Epithelial cell of prostate (primary cell): ENCODE measurements around the gene LAMC3.

Experiments used
- DNase-seq: peaks from one replicate; pipeline ENCODE4 v3.0.0-alpha.2; 2011; ENCODE audit warnings: low read depth, low spot score
- H3K27ac ChIP-seq: fragments of 450-650 bp; 2 replicates; pipeline ENCODE4 v1.5.1; 2017; ENCODE audit warnings: mild to moderate bottlenecking

The LAMC3 gene

DNA sequence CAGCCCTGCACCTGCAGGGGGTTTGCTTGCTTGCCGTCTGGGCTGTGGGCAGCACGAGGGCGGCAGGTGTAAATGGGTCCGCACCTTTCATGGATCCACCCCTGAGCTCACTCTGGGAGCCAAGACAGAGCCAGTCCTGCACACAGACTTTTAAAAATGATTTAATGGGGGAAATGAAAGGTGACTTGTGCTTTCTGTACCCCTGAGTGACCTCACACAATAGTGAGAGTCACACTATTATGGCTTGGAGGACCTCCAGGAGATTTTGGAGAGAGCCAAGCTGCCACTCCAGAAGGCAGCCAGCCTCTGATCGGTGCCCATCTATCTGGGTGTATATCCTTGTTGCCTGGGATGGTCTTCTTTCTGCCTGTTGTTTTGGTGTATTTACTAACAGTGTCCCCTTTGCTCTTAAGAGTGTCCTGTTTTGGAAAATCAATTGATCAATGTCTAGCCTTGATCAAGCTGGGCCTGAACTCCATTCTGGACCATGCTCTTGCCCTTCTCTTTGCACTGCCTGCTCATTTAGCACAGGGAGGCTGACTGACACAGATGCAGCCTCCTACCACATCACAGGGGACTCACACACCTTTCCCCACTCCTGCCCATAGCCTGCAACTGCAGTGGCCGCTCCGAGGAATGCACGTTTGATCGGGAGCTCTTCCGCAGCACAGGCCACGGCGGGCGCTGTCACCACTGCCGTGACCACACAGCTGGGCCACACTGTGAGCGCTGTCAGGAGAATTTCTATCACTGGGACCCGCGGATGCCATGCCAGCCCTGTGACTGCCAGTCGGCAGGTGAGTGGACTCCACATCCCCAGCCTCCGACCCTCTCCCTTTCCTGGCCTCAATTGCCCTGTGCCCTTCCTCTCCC lies 29.5 kb downstream of the LAMC3 start:
- DNase-seq, result no peak

DNA sequence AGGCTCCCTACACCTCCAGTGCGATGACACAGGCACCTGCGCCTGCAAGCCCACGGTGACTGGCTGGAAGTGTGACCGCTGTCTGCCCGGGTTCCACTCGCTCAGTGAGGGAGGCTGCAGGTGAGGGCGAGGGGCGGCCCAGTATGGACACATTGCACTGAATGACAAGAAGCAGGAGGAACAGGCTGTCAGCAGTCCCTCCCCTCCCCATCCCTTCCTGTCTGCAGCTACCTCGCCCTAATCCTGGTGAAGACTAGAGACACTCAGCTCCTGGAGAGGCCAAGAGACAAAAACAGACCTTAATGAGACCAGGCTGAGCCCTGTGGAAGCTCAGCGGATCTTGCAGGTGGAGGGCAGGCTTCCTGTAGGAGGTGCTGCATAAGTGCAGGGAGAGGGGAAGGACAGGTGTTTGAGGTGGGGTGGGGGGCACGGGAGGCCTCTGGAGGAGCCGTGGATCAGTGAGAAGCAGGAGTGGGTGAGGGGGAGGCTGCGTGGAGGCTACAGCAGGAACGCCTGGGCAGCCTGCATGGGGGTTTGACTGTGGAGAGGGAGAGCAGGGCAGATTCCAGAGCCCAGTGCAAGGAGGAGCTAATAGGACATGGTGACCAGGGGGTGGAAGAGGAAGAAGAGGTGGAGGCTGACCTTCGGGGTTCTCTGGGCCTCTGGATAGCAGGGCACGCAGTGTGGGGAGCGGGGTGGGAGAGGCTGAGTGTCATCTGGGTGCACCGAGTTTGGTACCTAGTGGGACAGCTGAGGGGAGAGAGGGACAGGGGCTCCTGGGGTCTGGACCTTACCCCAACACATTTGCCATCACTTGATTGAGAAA lies 30.4 kb downstream of the LAMC3 start:
- H3K27ac ChIP-seq, result no peak overlapping the region
- no peak for DNase-seq

More for the DNA sequence above, 29.5 kb downstream of the LAMC3 start:
- H3K27ac ChIP-seq, result no peak overlapping the region

DNA sequence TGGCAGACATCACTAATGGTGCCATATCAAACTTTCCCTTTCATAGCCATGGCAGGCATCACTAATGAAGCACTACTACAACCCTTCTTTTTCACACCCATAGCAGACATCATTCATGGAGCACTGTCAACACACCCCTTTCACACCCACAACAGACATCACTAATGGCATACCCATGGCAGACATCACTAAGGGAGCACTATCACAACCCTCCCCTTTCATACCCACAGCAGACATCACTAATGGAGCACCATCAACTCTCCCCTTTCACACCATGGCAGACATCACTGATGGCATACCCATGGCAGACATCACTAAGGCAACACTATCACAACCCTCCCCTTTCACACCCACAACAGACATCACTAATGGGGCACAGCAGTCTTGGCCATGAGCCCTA lies 33.7 kb downstream of the LAMC3 start:
- DNase-seq, result no peak
- H3K27ac ChIP-seq, result no peak overlapping the region

DNA sequence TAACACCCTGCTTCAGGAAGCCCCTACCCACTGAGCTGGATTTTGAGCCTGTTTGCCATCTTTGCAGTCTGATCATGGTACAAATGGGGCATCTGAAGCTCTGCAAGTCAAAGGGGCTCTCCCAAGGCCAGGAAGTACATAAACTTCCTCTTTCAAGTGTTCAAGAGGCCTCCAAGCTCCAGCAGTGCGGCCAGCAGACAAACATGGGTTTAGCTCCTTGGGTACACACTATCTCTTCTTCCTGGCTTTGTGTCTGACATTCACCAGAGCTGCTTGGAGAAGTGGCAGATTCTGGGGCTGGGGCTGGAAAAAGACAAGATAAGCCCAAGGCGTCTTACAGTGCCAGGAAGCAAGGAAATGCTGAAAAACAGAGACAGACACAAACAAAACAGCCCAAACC lies 34.1 kb downstream of the LAMC3 start:
- no peak for DNase-seq
- no peak overlapping the region for H3K27ac ChIP-seq

DNA sequence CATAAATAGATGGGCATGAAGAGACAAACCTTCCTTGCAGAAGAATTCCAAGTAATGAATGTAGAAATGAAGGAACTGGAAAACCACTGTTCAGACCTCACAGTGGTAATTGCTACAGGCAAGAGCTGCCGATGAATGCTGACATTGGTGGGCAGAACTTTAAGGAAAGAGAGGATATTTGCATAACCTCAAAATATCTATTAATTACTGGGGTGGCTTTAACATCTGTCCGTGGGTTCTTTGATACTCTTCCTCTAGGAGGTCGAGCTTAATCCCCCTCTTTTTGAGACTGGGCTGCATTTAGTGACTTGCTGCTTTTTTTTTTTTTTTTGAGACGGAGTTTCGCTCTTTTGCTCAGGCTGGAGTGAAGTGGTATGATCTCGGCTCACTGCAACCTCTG lies 34.7 kb downstream of the LAMC3 start:
- no peak overlapping the region for H3K27ac ChIP-seq
- DNase-seq, result no peak

DNA sequence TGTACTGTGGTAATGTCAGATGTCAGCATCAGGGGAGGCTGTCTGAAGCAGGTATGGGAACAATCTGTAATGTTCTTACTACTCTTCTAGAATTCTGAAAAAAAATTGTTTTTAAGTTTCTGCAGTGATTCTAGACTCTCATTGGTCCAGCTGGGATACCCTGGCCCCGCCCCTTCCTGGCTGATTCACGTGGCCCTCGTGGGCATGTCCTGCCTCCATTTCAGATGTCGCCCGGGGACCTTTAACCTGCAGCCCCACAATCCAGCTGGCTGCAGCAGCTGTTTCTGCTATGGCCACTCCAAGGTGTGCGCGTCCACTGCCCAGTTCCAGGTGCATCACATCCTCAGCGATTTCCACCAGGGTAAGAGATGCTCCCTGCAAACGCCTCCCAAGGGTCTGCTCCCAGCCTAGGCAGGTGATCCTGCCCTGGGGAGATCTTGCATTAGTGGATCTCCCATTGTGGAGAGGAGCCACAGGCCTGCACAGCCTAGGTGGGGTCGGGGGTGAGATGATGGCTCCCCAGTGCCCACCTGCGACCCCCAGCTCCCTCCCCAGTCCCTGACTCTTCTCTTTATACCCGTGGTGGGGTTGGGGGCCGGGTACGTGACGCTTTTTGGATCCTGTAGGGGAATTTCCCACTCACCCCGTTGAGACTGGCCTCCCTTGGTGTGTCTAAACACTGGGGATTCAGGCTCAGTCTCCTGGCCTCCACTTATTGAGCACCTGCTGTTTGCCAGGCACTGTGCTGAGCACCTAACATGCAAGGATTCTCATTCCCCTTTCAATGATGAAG lies 36.5 kb downstream of the LAMC3 start:
- no peak overlapping the region for H3K27ac ChIP-seq
- no peak for DNase-seq

DNA sequence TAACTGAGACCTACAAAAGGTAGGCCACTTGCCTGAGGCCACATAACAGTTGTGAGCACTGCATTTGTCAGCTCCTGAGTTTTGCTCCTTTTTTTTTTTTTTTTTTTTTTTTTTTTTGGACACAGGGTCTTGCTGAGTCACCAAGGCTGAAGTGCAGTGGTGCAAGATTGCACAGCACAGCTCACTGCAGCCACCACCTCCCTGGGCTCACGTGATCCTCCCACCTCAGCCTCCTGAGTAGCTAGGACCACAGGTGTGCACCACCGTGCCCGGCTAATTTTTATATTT lies 37.1 kb downstream of the LAMC3 start:
- DNase-seq, result no peak
- H3K27ac ChIP-seq, result no peak overlapping the region

DNA sequence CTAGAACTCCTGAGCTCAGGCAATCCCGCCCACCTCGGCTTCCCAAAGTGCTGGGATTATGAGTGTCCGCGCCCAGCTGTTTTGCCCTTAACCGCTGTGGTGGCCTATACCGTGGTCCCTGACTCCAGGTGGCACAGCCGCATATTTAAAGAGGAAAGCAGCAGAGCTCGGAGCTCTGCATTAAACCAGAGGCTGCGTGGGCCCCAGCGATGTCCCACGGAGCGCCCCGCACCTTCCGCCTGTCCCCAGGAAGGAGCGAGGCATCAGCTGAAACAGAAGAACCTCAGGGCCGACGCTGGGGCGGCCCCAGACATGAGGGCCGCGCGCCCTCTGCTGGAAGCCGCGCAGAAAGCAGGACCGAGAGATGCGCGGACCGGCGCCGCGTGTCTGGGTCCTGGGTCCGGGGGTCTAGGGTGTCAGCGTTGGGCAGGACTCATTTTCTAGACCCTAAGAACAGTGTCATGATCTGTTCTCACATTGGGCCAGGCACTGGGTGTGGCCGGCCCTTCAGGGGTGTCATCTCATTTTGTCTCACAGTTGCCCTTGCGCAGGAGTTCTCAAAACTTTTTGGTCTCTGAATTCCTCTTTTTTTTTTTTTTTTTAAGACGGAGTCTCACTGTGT lies 37.7 kb downstream of the LAMC3 start:
- no peak overlapping the region for H3K27ac ChIP-seq
- DNase-seq, result no peak

DNA sequence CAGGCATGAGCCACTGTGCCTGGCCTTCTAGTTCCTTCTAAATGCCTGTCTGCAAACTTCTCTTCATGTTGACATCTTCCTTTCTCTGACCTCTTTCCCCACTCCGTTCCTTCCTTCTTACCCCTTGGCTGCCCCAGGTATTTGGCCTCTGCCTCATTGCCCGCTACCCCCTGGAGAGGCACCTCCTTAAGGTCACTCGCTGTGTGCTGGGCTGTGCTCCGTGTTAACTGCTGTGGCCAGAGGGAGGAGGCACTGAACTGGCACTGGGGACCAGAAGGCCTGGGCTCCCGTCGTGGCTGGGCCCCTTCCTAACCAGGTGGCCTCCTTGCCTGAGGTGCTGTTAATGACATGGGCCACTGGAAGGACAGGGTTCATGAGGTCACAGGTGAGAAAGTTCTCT lies 39.4 kb downstream of the LAMC3 start:
- DNase-seq, result no peak
- H3K27ac ChIP-seq, result no peak overlapping the region

DNA sequence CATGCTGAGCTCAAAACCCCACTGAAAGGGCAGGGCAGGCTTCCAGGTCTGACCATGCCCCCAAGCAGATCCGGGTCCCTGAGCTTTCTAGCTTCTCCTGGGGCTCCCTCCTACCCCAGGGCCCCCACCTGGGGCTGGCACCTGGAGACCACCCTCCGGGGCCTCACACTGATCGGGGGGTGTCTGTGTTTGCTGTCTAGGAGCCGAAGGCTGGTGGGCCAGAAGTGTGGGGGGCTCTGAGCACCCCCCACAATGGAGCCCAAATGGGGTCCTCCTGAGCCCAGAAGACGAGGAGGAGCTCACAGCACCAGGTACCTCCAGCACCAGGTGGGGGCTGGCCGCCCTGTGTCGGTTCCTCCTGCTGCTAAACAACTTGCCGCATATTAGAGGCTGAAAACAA lies 39.8 kb downstream of the LAMC3 start:
- no peak overlapping the region for H3K27ac ChIP-seq
- DNase-seq, result no peak

DNA sequence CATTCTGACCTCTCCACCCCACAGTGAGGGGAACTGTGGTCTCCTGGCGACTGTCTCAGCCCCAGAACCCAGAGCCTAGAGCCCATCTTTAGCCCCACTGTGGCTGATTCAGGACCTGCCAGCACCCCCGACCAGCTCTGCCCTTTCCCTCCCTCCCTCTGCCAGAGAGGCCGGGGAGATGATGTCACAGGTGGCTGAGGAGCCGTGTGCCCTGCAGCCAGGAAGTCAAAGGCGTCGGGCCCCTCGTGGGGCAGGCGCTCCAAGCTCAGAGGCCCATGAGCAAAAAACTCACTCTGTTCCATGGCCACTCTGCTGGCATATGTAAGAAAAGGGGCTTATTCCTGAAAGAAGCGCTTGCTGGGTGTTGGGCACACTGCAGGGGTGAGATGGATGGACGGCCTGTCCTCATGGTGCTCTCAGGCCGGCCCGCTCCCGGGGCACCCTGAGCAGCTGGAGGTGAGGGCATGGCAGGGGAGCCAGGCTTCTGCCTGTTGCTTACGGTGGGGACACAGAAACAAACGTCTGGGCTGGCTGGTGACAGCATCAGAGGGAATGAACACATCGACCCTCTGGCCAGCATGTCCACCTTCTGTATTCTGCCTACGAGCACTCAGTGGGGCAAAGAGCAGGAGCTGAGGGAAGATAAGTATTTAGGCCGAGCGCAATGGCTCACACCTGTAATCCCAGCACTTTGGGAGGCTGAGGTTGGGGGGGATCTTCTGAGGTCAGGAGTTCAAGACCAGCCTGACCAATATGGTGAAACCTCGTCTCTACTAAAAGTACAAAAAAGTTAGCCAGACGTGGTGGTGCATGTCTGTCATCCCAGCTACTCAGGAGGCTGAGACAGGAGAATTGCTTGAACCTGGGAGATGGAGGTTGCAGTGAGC lies 41.1 kb downstream of the LAMC3 start:
- no peak overlapping the region for H3K27ac ChIP-seq
- DNase-seq, result no peak

DNA sequence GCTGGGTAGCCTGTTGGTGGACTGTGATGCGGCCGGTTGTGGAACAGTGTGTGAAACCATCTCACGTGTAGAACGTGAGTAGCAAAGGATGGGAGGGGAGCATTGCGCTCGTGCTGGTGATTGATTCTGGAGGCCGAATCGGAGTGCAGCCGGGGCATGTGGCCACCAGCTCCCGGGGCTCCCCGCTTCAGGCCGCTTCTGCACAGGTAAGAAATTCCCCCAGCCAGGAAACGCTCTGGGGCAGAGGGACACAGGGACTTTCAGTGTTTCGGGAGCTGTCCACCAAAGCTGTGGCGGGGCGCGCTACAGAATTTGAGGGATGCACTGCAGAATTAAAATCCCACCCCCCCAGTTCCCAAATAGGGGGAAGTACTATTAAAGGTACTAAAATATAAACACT lies 41.9 kb downstream of the LAMC3 start:
- no peak for DNase-seq

DNA sequence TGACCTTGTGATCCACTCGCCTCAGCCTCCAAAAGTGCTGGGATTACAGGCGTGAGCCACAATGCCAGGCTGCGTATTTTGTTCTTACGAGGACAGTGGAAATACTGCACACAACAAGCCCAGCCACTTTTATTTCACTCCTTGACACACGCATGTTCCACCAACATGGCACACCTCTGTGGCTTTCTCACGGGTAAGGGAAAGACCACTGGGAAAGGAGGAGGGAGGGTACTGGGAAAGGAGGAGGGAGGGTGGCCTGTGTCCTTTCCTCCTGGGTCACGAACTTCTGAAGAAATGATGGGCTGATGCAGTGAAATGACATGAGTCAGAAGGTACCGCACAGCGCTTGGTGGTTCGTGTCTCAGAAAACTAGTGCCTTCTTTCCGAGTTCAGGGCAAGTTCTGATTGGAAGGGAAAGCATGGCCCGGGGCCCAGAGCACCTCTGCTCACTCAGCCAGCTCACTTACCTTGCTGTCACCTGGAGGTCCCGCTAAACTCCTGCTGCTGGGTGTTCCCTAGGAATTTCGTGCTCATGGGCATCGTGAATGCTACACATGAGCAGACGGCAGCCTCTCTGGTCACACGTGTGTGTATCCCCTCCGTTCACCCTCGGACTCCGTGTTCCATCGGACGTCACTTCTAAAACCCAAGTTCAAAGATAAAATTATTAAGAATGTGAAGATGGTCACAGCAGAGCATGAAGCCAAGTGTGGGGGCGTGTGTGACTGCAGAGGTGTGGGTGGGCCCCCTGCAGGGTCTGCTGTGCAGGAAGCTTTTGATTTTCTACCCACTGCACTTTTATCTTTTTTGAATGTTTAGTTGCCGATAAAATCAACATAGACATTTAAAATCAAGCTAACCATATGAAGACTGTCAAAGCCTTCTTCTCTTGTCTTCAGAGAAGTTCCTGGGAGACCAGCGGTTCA lies 42.9 kb downstream of the LAMC3 start:
- H3K27ac ChIP-seq, result no peak overlapping the region

More for the DNA sequence above, 41.9 kb downstream of the LAMC3 start:
- no peak overlapping the region for H3K27ac ChIP-seq

DNA sequence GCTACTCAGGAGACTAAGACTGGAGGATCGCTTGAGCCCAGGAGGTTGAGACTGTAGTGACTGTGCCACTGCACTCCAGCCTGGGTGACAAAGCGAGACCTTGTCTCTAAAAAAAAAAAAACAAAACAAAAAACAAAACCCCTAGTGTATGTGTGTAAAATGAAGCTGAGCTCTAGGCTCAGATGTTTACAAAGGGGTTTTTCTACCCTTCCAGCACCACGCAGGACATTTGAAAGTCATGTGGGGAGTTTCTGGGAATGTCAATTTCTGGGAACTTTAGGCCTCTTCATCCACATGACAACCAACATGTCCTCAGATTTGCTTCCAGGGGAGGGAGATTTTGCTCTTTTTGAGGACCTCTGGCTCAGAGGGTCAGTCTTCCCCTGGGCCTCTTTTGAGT lies 44.9 kb downstream of the LAMC3 start:
- DNase-seq, result no peak
- H3K27ac ChIP-seq, result no peak overlapping the region

More for the DNA sequence above, 42.9 kb downstream of the LAMC3 start:
- no peak for DNase-seq

DNA sequence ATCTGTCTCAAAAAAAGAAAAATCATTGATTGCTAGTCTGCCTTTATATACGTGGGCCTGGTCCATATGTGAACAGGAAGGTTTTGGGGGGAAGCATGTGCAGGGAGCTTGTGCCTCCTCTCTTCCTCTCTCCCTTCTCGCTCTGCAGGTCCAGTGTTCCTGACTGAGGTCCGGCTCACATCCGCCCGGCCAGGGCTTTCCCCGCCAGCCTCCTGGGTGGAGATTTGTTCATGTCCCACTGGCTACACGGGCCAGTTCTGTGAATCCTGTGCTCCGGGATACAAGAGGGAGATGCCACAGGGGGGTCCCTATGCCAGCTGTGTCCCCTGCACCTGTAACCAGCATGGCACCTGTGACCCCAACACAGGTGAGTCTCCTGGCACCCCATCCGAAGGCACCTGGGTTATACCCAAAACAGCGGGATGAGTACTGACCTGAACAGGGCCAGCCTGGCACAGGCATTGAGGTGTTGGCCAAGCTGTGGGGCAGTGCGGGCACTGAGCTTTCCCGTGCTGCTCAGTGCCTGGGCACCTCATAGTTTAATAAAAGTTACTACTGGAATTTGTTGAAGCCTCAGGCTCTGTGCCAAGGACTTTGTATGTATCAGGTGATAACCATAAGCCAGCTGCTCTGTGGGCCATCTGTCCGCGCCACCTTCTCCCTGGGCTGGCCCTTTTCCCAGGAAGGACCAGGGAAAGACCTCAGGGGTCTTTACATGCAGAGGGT lies 48.0 kb downstream of the LAMC3 start:
- no peak overlapping the region for H3K27ac ChIP-seq
- no peak for DNase-seq

DNA sequence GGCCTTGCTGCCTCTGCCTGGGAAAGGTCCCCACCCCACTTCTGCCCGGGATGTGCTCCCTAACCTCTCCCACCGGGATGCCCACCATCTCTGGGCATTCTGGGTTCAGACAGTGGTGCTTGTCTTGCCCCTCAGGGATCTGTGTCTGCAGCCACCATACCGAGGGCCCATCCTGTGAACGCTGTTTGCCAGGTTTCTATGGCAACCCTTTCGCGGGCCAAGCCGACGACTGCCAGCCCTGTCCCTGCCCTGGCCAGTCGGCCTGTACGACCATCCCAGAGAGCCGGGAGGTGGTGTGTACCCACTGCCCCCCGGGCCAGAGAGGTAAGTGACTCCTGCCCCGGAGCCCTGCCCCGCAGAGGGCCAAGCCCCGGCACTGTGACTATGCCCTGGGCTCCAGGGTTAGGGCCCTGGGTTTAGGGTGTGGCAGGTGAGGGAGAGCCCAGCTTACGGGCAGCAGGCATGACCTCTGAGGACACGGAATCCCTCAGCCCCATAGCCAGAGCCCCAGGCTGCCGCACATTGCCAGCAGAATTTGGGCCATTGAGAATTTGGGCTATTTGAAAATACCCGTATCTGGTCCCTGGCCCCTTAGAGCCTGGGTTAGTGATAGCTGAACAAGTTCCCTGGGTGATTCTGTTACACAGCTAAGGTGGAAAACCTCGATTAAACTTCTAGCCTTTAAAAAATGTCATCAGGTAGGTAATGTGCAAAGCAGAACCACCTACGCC lies 52.1 kb downstream of the LAMC3 start:
- no peak for DNase-seq
- H3K27ac ChIP-seq, result no peak overlapping the region

DNA sequence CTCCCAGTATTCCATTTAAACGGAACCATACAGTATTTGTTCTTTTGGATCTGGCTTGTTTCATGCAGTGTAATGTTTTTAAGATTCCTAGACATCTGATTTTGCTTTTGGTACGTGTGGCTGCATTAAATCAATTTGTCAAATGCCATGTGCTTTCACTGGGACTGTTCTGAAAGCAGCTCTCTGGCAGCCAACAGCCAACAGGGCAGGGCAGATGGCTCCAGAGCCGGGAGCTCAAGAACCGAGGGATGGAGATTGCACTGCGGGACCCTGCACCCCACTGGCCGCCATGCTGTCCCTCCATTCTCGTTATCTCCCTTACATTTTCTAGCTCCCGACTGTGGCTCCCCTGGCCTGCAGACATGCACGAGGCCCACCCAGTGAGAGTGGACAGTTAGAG lies 54.0 kb downstream of the LAMC3 start:
- no peak for DNase-seq
- H3K27ac ChIP-seq, result no peak overlapping the region
